Right renal pelvis (tissue), 4 donors: ENCODE data around the gene CCDC102A. TPM values are rescaled to one million over a fixed set of nuclear protein-coding genes. Genes with fewer than 3 reads are reported as not detected.

Experiments
- DNase-seq, 4 donors: peaks; one replicate each; pipeline ENCODE4 v3.0.0-alpha.2; 2013; ENCODE audit warnings: low read depth in 4 of 4, low spot score in 3 of 4, missing footprints in 1 of 4
- polyA plus RNA-seq, 4 donors: library from polyadenylated mRNA; unstranded; fragments of 120-200 nt; gene quantifications; one replicate each; pipeline ENCODE4 v1.2.1, GENCODE V29; 2013; ENCODE audit not compliant: insufficient read length in 4 of 4

Gene CCDC102A
- polyA plus RNA-seq, 4 donors, result 17.5 to 20.3 (median 18.0) TPM

DNA sequence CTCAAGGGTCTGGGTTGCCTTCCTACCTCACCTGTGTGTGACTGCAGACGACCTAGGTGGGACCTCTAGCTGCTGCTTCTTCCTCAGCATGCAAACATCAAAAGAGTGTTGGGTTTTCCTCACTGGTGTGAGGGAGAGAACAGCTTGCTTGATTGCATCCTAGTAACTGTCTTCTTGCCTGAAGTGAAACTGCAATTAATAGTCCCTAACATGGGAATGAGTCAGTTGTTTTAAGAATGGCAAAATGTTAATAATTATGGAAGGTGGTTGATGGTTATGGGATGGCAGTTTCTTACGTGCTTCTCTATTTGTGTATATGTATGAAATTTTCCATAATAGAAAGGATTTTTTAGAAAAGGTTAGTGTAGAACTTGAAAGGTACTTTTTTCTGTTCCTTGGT, 68.0 kb downstream of the CCDC102A start:
- DNase-seq, result no peak

DNA sequence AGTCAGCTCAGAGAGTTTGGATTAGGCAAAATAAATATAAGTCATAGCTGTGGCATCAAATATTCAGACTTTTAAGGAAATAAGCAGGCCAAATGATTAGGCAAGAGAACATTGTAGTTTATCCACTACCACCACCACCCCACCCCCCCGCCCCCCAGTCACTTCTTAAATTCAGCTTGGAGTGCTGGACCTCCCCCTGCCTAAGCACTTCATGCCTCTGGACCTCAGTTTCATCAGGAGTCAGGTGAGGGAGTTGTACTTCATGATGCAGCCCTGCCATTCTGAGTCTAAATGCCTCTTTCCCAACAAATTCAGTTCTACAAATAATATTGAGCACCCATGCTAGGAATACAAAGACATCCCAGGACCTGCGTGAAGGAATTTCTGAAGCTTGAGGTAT, 71.8 kb downstream of the CCDC102A start:
- DNase-seq, result no peak

DNA sequence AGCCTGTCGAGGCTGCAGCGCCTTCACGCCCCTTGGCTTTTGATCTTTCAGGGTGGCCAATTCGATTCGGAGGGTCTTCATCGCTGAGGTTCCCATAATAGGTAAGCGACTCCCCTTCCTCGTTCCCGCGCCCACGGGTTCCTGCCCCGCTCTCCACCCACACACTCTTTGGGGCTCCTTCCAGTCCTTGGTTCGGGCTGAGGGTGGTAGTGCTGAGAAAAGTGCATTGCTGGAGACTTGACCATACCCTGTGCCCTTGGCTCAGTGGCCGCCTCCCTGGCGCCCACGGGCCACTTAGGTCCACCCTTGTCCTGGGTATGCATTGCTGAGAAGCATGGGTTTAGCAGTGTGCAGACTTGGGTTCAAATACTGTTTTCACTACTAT, 73.4 kb downstream of the CCDC102A start:
- DNase-seq, result no peak

DNA sequence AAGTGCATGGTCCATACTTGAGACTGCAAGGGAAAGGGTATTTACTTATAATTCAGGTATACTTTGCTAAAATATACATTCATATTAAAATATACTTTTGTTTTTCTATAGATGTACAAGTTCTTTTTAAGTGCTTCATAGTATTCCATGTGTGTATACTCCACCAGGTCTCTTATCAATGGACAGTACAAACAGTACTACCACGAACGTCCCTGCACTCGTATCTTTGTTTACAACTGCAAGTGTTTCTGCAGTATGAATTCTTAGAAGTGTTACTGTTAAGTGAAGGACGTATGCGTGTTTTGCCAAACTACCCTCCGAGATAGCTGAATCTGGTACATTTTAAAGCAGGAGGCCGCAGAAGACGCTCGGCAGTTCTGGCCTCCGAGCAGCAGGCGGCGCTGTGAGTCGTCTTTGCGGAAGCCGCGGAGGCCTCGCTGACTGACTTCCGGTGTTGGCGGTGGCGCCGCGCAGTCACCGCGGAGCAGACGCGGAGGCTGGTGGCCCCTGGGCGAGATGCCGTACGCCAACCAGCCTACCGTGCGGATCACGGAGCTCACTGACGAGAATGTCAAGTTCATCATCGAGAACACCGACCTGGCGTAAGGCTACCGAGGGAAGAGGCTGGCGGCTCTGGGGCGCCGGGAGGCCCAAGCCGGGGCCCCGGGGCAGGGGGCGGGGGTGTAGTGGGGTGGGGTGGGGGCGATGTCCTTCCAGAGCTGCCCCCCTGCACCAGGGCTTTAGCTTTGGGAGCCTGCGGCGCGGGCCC, 74.0 kb downstream of the CCDC102A start, which contains the start of gene POLR2C:
POLR2C (plus strand) TSS at position 471 of the 769 bp plus-strand sequence; CDS start at position 517, 46 bp downstream.
- peak in 3 of 4 donors; percentile 74 to 87 (median 77) for DNase-seq

Other genes with a start within 250 kb of the CCDC102A start
- under 1 TPM in 3 of 4 donors, not detected in 1; 0.06 to 0.16 (median 0.12) TPM for gene CCL22, start 177.8 kb downstream of the CCDC102A start, polyA plus RNA-seq
- gene CX3CL1, start 164.1 kb downstream of the CCDC102A start, polyA plus RNA-seq, result 10 to 100 TPM; 30.3 to 40.4 (median 30.9) TPM
- under 1 TPM in 2 of 4 donors, not detected in 2; 0.13 to 0.32 TPM for gene CCL17, start 131.8 kb downstream of the CCDC102A start, polyA plus RNA-seq
- 10 to 100 TPM; 80.1 to 94.1 (median 85.2) TPM for gene CIAPIN1, start 89.2 kb downstream of the CCDC102A start, polyA plus RNA-seq
- 10 to 100 TPM; 90.1 to 95.8 (median 91.5) TPM for gene COQ9, start 89.1 kb downstream of the CCDC102A start, polyA plus RNA-seq
- gene POLR2C, start 73.9 kb downstream of the CCDC102A start, polyA plus RNA-seq, result 10 to 100 TPM; 80.0 to 87.7 (median 84.5) TPM
- 10 to 100 TPM; 33.1 to 35.0 (median 34.1) TPM for gene DOK4, start 50.1 kb downstream of the CCDC102A start, polyA plus RNA-seq
- gene ADGRG5, start 6.1 kb upstream of the CCDC102A start, polyA plus RNA-seq, result 1 to 10 TPM in 3 of 4 donors, under 1 TPM in 1; 0.82 to 1.4 (median 1.2) TPM
- gene ADGRG1, start 92.1 kb upstream of the CCDC102A start, polyA plus RNA-seq, result 10 to 100 TPM; 83.3 to 89.7 (median 84.5) TPM
- under 1 TPM in 3 of 4 donors, not detected in 1; 0.10 to 0.36 (median 0.21) TPM for gene ADGRG3, start 131.7 kb upstream of the CCDC102A start, polyA plus RNA-seq
- 1 to 10 TPM; 2.1 to 3.0 (median 2.9) TPM for gene DRC7, start 158.2 kb upstream of the CCDC102A start, polyA plus RNA-seq
- gene KATNB1, start 199.2 kb upstream of the CCDC102A start, polyA plus RNA-seq, result 10 to 100 TPM; 17.5 to 24.4 (median 20.7) TPM